Keratinocyte (primary cell): ENCODE results near the gene SCTR. TPM values are rescaled to one million over a fixed set of nuclear protein-coding genes. Genes with fewer than 3 reads are reported as not detected.

ENCODE experiments used
- DNase-seq: peaks from one replicate; pipeline ENCODE4 v3.0.0-alpha.2; 2011; ENCODE audit warnings: low read depth, missing footprints, low spot score
- FAIRE-seq: peaks from 2 replicates; lab custom pipeline; 2011; peaks lifted over from hg19 to GRCh38; lab: Jason Lieb, UNC
- H2AFZ ChIP-seq: 2 replicates; pipeline ENCODE4 v1.6.0; 2012; ENCODE audit warnings: low read length, control low read depth, inconsistent platforms; ENCODE audit not compliant: control insufficient read depth
- H3K27ac ChIP-seq: 2 replicates; pipeline ENCODE4 v1.5.1; 2011; ENCODE audit warnings: low read length; ENCODE audit not compliant: control insufficient read depth, insufficient read depth
- H3K27me3 ChIP-seq: 3 replicates; pipeline ENCODE4 v1.6.0; 2011; ENCODE audit warnings: low read length; ENCODE audit not compliant: control insufficient read depth, insufficient read depth; ENCODE audit errors: extremely low read depth
- H3K36me3 ChIP-seq, 2 experiments: 2 replicates in 1 of 2; 3 replicates in 1 of 2; pipeline ENCODE4 v1.5.1; 2011; ENCODE audit warnings: low read length in 2 of 2, mild to moderate bottlenecking in 1 of 2; ENCODE audit not compliant: control insufficient read depth in 2 of 2, insufficient read depth in 2 of 2; ENCODE audit errors: extremely low read depth in 1 of 2
- H3K4me1 ChIP-seq: 3 replicates; pipeline ENCODE4 v1.5.1; 2011; ENCODE audit warnings: low read length; ENCODE audit not compliant: control insufficient read depth, insufficient read depth; ENCODE audit errors: extremely low read depth
- H3K4me2 ChIP-seq: 3 replicates; pipeline ENCODE4 v1.6.0; 2011; ENCODE audit warnings: low read depth, low read length; ENCODE audit not compliant: control insufficient read depth, insufficient read depth; ENCODE audit errors: extremely low read depth
- H3K4me3 ChIP-seq, 3 experiments: fragments of 200-600 bp in 1 of 3; sonication (generic) in 1 of 3; 2 replicates in 2 of 3; 3 replicates in 1 of 3; pipeline ENCODE4 v1.5.1; 2011 to 2016; ENCODE audit warnings: low read length in 3 of 3, mild to moderate bottlenecking in 3 of 3, control low read depth in 2 of 3, inconsistent platforms in 1 of 3, low read depth in 1 of 3, mixed read lengths in 1 of 3, mixed run types in 1 of 3, moderate library complexity in 1 of 3; ENCODE audit not compliant: control insufficient read depth in 2 of 3, insufficient read depth in 2 of 3; ENCODE audit errors: extremely low read depth in 1 of 3
- H3K79me2 ChIP-seq: 2 replicates; pipeline ENCODE4 v1.6.0; 2012; ENCODE audit warnings: low read length; ENCODE audit not compliant: control insufficient read depth, insufficient read depth
- H3K9ac ChIP-seq: 3 replicates; pipeline ENCODE4 v1.6.0; 2011; ENCODE audit warnings: low read length; ENCODE audit not compliant: control insufficient read depth, insufficient read depth; ENCODE audit errors: extremely low read depth
- H3K9me1 ChIP-seq: 3 replicates; pipeline ENCODE4 v1.6.0; 2011; ENCODE audit warnings: low read length; ENCODE audit not compliant: control insufficient read depth, insufficient read depth; ENCODE audit errors: extremely low read depth
- H3K9me3 ChIP-seq: 2 replicates; pipeline ENCODE4 v1.5.1; 2012; ENCODE audit warnings: low read depth, low read length; ENCODE audit not compliant: control insufficient read depth
- H4K20me1 ChIP-seq: 3 replicates; pipeline ENCODE4 v1.6.0; 2011; ENCODE audit warnings: low read length; ENCODE audit not compliant: control insufficient read depth, insufficient read depth; ENCODE audit errors: extremely low read depth
- CTCF ChIP-seq, 3 experiments: IDR thresholded peaks in 1 of 3; conservative IDR thresholded peaks in 1 of 3; optimal IDR thresholded peaks in 1 of 3; 2 replicates in 2 of 3; 3 replicates in 1 of 3; pipeline versions ENCODE3 to v1.5.1; 2011; ENCODE audit warnings: low read length in 3 of 3, mild to moderate bottlenecking in 3 of 3, moderate library complexity in 2 of 3, control low read depth in 1 of 3, inconsistent platforms in 1 of 3; ENCODE audit not compliant: insufficient read depth in 2 of 3; ENCODE audit errors: extremely low read depth in 1 of 3
- EZH2 ChIP-seq: IDR thresholded peaks from one replicate; pipeline ENCODE4 v1.6.1; 2012; ENCODE audit warnings: inconsistent platforms, mild to moderate bottlenecking, low read length, moderate library complexity
- dilution Hi-C: fragments of 300-500 bp; cut with MboI; formaldehyde crosslinking; loops from one replicate; pipeline ENCODE4 v1.7.0; 2020; ENCODE audit warnings: low sequenced_read_pairs; ENCODE audit not compliant: extremely low pct_ligation_motif_present
- polyA plus RNA-seq, 5 experiments: library from polyadenylated mRNA; depleted of rRNA in 3 of 5; stranded (reverse) in 3 of 5; stranded (forward) in 1 of 5; unstranded in 1 of 5; fragments of >200 nt; gene quantifications; 1 replicate in 1 of 5; 2 replicates in 3 of 5; 3 replicates in 1 of 5; pipeline versions ENCODE4 v1.2.1 to v1.2.3, GENCODE V29; 2011 to 2012; ENCODE audit warnings: missing spikeins in 2 of 5, low read depth in 1 of 5, low replicate concordance in 1 of 5

Gene SCTR
- polyA plus RNA-seq, 1 donor (not counting 4 experiments of a cell fraction or from before 2014, with no cell fraction given): not detected

- H3K4me2 ChIP-seq: no peak overlapping the region
- dilution Hi-C loops: no loop called here
- H4K20me1 ChIP-seq: no peaks in the 10 kb centered on the region
- no peaks in the 10 kb centered on the region for H3K36me3 ChIP-seq
- DNase-seq (no peak), FAIRE-seq (no peak)
- no peaks in the 10 kb centered on the region for H3K27me3 ChIP-seq
- no peak overlapping the region for H3K27ac ChIP-seq
- H3K9me3 ChIP-seq: no peaks in the 10 kb centered on the region
- no peak overlapping the region for H2AFZ ChIP-seq
- H3K4me3 ChIP-seq: no peak overlapping the region
- no peaks in the 10 kb centered on the region for H3K4me1 ChIP-seq
- H3K79me2 ChIP-seq: no peaks in the 10 kb centered on the region
- TF ChIP-seq CTCF (optimal IDR thresholded peaks at IDR 0.05 in 1 of 3, IDR thresholded peaks at IDR 0.05 in 1 of 3, conservative IDR thresholded peaks at IDR 0.05 in 1 of 3; ENCODE audit: extremely low read depth in 1 of 3, insufficient read depth in 2 of 3, low read length in 3 of 3) (no peak), EZH2 (no peak)
- H3K9me1 ChIP-seq: no peaks in the 10 kb centered on the region
- no peak overlapping the region for H3K9ac ChIP-seq
Measured at GRCh38 chr2:119477113-119477505, 47.2 kb downstream of the SCTR start.

GRCh38 chr2:119476301-119477112 is 47.8 kb downstream of the SCTR start:
- dilution Hi-C loops: no loop called here
- Histone ChIP-seq H3K79me2 (no peaks in the 10 kb centered on the region), H3K27ac (no peak overlapping the region), H3K4me2 (no peak overlapping the region), H2AFZ (no peak overlapping the region), H3K4me1 (no peaks in the 10 kb centered on the region), H3K9me1 (no peaks in the 10 kb centered on the region), H3K4me3 (no peak overlapping the region), H4K20me1 (no peaks in the 10 kb centered on the region), H3K36me3 (no peaks in the 10 kb centered on the region), H3K9me3 (no peaks in the 10 kb centered on the region), H3K27me3 (no peaks in the 10 kb centered on the region), H3K9ac (no peak overlapping the region)
- peak; percentile 19 for DNase-seq
- no peak for TF ChIP-seq EZH2
- peak; percentile 87 to 99 (median 92) for TF ChIP-seq CTCF (optimal IDR thresholded peaks at IDR 0.05 in 1 of 3, IDR thresholded peaks at IDR 0.05 in 1 of 3, conservative IDR thresholded peaks at IDR 0.05 in 1 of 3; ENCODE audit: extremely low read depth in 1 of 3, insufficient read depth in 2 of 3, low read length in 3 of 3)
- FAIRE-seq: no peak
